Neuronal stem cell (in vitro differentiated cells): ENCODE data around the gene ATXN3.

ENCODE experiments used
- DNase-seq: peaks from one replicate; pipeline ENCODE4 v3.0.0-alpha.2; 2013; ENCODE audit warnings: low spot score
- H2AFZ ChIP-seq: one replicate; pipeline ENCODE4 v1.6.1; 2013; ENCODE audit warnings: mild to moderate bottlenecking, low read length, inconsistent platforms
- H2AK5ac ChIP-seq: 2 replicates; pipeline ENCODE4 v1.6.1; 2013; ENCODE audit warnings: low read depth, mild to moderate bottlenecking, inconsistent platforms, low read length, moderate library complexity, mixed read lengths
- H2BK120ac ChIP-seq: 2 replicates; pipeline ENCODE4 v1.6.1; 2013; ENCODE audit warnings: low read depth, mild to moderate bottlenecking, inconsistent platforms, low read length, moderate library complexity, mixed read lengths
- H2BK12ac ChIP-seq: one replicate; pipeline ENCODE4 v1.6.1; 2013; ENCODE audit warnings: low read length, inconsistent platforms
- H2BK15ac ChIP-seq: 2 replicates; pipeline ENCODE4 v1.6.1; 2013; ENCODE audit warnings: mild to moderate bottlenecking, low read length, inconsistent platforms, mixed read lengths
- H2BK5ac ChIP-seq: one replicate; pipeline ENCODE4 v1.6.1; 2013; ENCODE audit warnings: inconsistent platforms, mild to moderate bottlenecking, low read length, moderate library complexity
- H3K14ac ChIP-seq: one replicate; pipeline ENCODE4 v1.6.1; 2013; ENCODE audit warnings: low read length, inconsistent platforms
- H3K18ac ChIP-seq: 2 replicates; pipeline ENCODE4 v1.6.1; 2013; ENCODE audit warnings: low read length, inconsistent platforms
- H3K23ac ChIP-seq: 2 replicates; pipeline ENCODE4 v1.6.1; 2013; ENCODE audit warnings: low read depth, mild to moderate bottlenecking, mixed read lengths, low read length, inconsistent platforms; ENCODE audit not compliant: poor library complexity
- H3K27ac ChIP-seq: replicated peaks from 3 replicates; pipeline ENCODE4 v1.5.1; 2013; ENCODE audit warnings: low read length, inconsistent platforms
- H3K27me3 ChIP-seq, 3 experiments: 2 replicates each; pipeline ENCODE4 v1.6.1; 2013; ENCODE audit warnings: low read length in 3 of 3, mild to moderate bottlenecking in 2 of 3, inconsistent platforms in 1 of 3, low read depth in 1 of 3, mixed read lengths in 1 of 3, moderate library complexity in 1 of 3; ENCODE audit not compliant: control insufficient read depth in 3 of 3, insufficient read depth in 3 of 3
- H3K36me3 ChIP-seq, 2 donors: replicated peaks in 1 of 2; 2 replicates each; pipeline ENCODE4 v1.6.1; 2013; ENCODE audit warnings: low read length in 2 of 2; ENCODE audit not compliant: control insufficient read depth in 2 of 2, insufficient read depth in 2 of 2
- H3K4ac ChIP-seq: 2 replicates; pipeline ENCODE4 v1.6.1; 2013; ENCODE audit warnings: inconsistent platforms, mild to moderate bottlenecking, low read length, moderate library complexity
- H3K4me1 ChIP-seq, 2 donors: 1 replicate in 1 of 2; 2 replicates in 1 of 2; pipeline ENCODE4 v1.6.1; 2013; ENCODE audit warnings: low read length in 2 of 2, low read depth in 1 of 2; ENCODE audit not compliant: control insufficient read depth in 2 of 2, insufficient read depth in 1 of 2
- H3K4me2 ChIP-seq: one replicate; pipeline ENCODE4 v1.6.1; 2013; ENCODE audit warnings: mild to moderate bottlenecking, low read length, inconsistent platforms; ENCODE audit not compliant: insufficient read depth, poor library complexity, severe bottlenecking
- H3K4me3 ChIP-seq, 2 donors: 2 replicates each; pipeline ENCODE4 v1.5.1; 2013; ENCODE audit warnings: low read length in 2 of 2, mild to moderate bottlenecking in 2 of 2, inconsistent platforms in 1 of 2, moderate library complexity in 1 of 2
- H3K79me1 ChIP-seq: one replicate; pipeline ENCODE4 v1.6.1; 2013; ENCODE audit warnings: low read depth, mild to moderate bottlenecking, inconsistent platforms, low read length, moderate library complexity
- H3K9ac ChIP-seq: one replicate; pipeline ENCODE4 v1.6.1; 2013; ENCODE audit warnings: mild to moderate bottlenecking, low read depth, low read length, inconsistent platforms; ENCODE audit not compliant: poor library complexity
- H3K9me3 ChIP-seq, 2 donors: replicated peaks in 1 of 2; 2 replicates each; pipeline versions ENCODE3 to v1.6.1; 2013; ENCODE audit warnings: low read length in 2 of 2, mild to moderate bottlenecking in 2 of 2, inconsistent platforms in 1 of 2, low read depth in 1 of 2, mixed read lengths in 1 of 2, moderate library complexity in 1 of 2; ENCODE audit not compliant: control insufficient read depth in 2 of 2, insufficient read depth in 1 of 2
- H4K8ac ChIP-seq: one replicate; pipeline ENCODE4 v1.6.1; 2013; ENCODE audit warnings: low read depth, mild to moderate bottlenecking, inconsistent platforms, low read length, moderate library complexity
- H4K91ac ChIP-seq: one replicate; pipeline ENCODE4 v1.6.1; 2013; ENCODE audit warnings: low read length, low read depth, mild to moderate bottlenecking, inconsistent platforms; ENCODE audit not compliant: poor library complexity
- WGBS, 2 donors: extraction: QIAGEN DNeasy Blood & Tissue Kit; methylation state at CpG; one replicate each; pipeline ENCODE4 v1.1.7; 2013; ENCODE audit warnings: missing lambda C conversion rate in 2 of 2, mixed read lengths in 1 of 2; ENCODE audit not compliant: insufficient read length in 2 of 2, insufficient replicate concordance in 1 of 2; ENCODE audit errors: extremely low coverage in 2 of 2; 5-methylcytosine and 5-hydroxymethylcytosine counted together

The ATXN3 gene

GRCh38 chr14:92109490-92109889, 3.1 kb upstream of the ATXN3 start:
- H2BK5ac ChIP-seq = no peak overlapping the region
- no peaks in the 10 kb centered on the region for H3K9me3 ChIP-seq
- DNase-seq = no peak
- H3K18ac ChIP-seq = no peak overlapping the region
- no peak overlapping the region for H4K8ac ChIP-seq
- H3K23ac ChIP-seq = no peak overlapping the region
- no peak overlapping the region for H3K27ac ChIP-seq
- H3K79me1 ChIP-seq = peaks cover 6% of the 10 kb centered on the region
- H2AFZ ChIP-seq = no peak overlapping the region
- no peaks in the 10 kb centered on the region for H3K36me3 ChIP-seq
- H2BK120ac ChIP-seq = no peak overlapping the region
- no peak overlapping the region for H2BK12ac ChIP-seq
- H3K14ac ChIP-seq = no peak overlapping the region
- no peaks in the 10 kb centered on the region for H3K27me3 ChIP-seq
- no peak overlapping the region for H3K4ac ChIP-seq
- no peak overlapping the region for H3K9ac ChIP-seq
- H3K4me3 ChIP-seq = no peak overlapping the region
- H2AK5ac ChIP-seq = no peak overlapping the region
- no CpG with 5 or more reads among the region's 5 CpGs for WGBS, 2 donors
- peaks cover 3 to 9% of the 10 kb centered on the region in 2 donors for H3K4me1 ChIP-seq
- H4K91ac ChIP-seq = no peak overlapping the region
- no peak overlapping the region for H2BK15ac ChIP-seq
- no peak overlapping the region for H3K4me2 ChIP-seq

GRCh38 chr14:92108345-92109254, 2.2 kb upstream of the ATXN3 start:
- no peak overlapping the region for H2BK15ac ChIP-seq
- H4K91ac ChIP-seq = no peak overlapping the region
- H4K8ac ChIP-seq = no peak overlapping the region
- H2AK5ac ChIP-seq = no peak overlapping the region
- DNase-seq = no peak
- H2BK5ac ChIP-seq = no peak overlapping the region
- peak overlapping the region; percentile 21 for H3K18ac ChIP-seq
- no peak overlapping the region for H3K4me3 ChIP-seq
- no peak overlapping the region for H2BK120ac ChIP-seq
- H2AFZ ChIP-seq = peak overlapping the region; percentile 83
- H2BK12ac ChIP-seq = no peak overlapping the region
- H3K4me1 ChIP-seq = peaks cover 3 to 9% of the 10 kb centered on the region in 2 donors
- WGBS, 2 donors = no CpG with 5 or more reads among the region's 11 CpGs
- no peaks in the 10 kb centered on the region for H3K27me3 ChIP-seq
- H3K27ac ChIP-seq = no peak overlapping the region
- H3K36me3 ChIP-seq = no peaks in the 10 kb centered on the region
- no peak overlapping the region for H3K4ac ChIP-seq
- H3K9me3 ChIP-seq = no peaks in the 10 kb centered on the region
- no peak overlapping the region for H3K9ac ChIP-seq
- H3K23ac ChIP-seq = no peak overlapping the region
- H3K14ac ChIP-seq = no peak overlapping the region
- H3K79me1 ChIP-seq = peaks cover 9% of the 10 kb centered on the region
- H3K4me2 ChIP-seq = no peak overlapping the region

GRCh38 chr14:92105893-92106142, 564 bp downstream of the ATXN3 start:
- H3K9ac ChIP-seq = peak overlapping the region; percentile 92
- no peak overlapping the region for H4K8ac ChIP-seq
- peak overlapping the region; percentile 81 for H3K4me2 ChIP-seq
- H2BK5ac ChIP-seq = peak overlapping the region; percentile 82
- H3K27ac ChIP-seq = peak overlapping the region; percentile 50
- peak overlapping the region; percentile 73 to 100 for H3K4me3 ChIP-seq
- H3K4ac ChIP-seq = no peak overlapping the region
- peaks cover 9% of the 10 kb centered on the region for H3K79me1 ChIP-seq
- DNase-seq = peak; percentile 15
- H2BK120ac ChIP-seq = peak overlapping the region; percentile 61
- H3K36me3 ChIP-seq = no peaks in the 10 kb centered on the region
- no CpG with 5 or more reads among the region's 10 CpGs for WGBS, 2 donors
- H3K14ac ChIP-seq = no peak overlapping the region
- no peak overlapping the region for H3K18ac ChIP-seq
- H2AFZ ChIP-seq = peak overlapping the region; percentile 98
- no peak overlapping the region for H3K23ac ChIP-seq
- H2AK5ac ChIP-seq = no peak overlapping the region
- no peak overlapping the region for H2BK15ac ChIP-seq
- H3K27me3 ChIP-seq = no peaks in the 10 kb centered on the region
- H3K9me3 ChIP-seq = no peaks in the 10 kb centered on the region
- H4K91ac ChIP-seq = no peak overlapping the region
- H2BK12ac ChIP-seq = no peak overlapping the region
- H3K4me1 ChIP-seq = peaks cover 3 to 9% of the 10 kb centered on the region in 2 donors

GRCh38 chr14:92105073-92105892, 1.1 kb downstream of the ATXN3 start:
- no peak overlapping the region for H3K27ac ChIP-seq
- no CpG with 5 or more reads among the region's 16 CpGs for WGBS, 2 donors
- peak overlapping the region; percentile 81 for H3K4me2 ChIP-seq

More at GRCh38 chr14:92105073-92105892, 1.1 kb downstream of the ATXN3 start:
- H3K36me3 ChIP-seq = no peaks in the 10 kb centered on the region
- H3K79me1 ChIP-seq = peaks cover 9% of the 10 kb centered on the region
- peak overlapping the region; percentile 98 for H2AFZ ChIP-seq
- H3K18ac ChIP-seq = no peak overlapping the region
- no peak overlapping the region for H4K8ac ChIP-seq
- H3K9me3 ChIP-seq = no peaks in the 10 kb centered on the region
- no peak overlapping the region for H2BK120ac ChIP-seq
- H2BK15ac ChIP-seq = no peak overlapping the region
- no peak overlapping the region for H3K23ac ChIP-seq
- H2BK12ac ChIP-seq = no peak overlapping the region
- no peak overlapping the region for H2BK5ac ChIP-seq
- no peak overlapping the region for H4K91ac ChIP-seq
- H3K14ac ChIP-seq = no peak overlapping the region
- no peak overlapping the region for H3K9ac ChIP-seq
- peak overlapping the region; percentile 73 to 100 for H3K4me3 ChIP-seq
- no peaks in the 10 kb centered on the region for H3K27me3 ChIP-seq
- no peak for DNase-seq
- no peak overlapping the region for H3K4ac ChIP-seq
- H3K4me1 ChIP-seq = peaks cover 3 to 9% of the 10 kb centered on the region in 2 donors
- H2AK5ac ChIP-seq = no peak overlapping the region
